Mucosa of stomach (tissue), 1 donor: Measurements from ENCODE around the gene SHH.

Source experiments
- H3K27me3 ChIP-seq: one replicate; pipeline ENCODE4 v1.7.0; 2013; ENCODE audit warnings: mild to moderate bottlenecking, low read length; ENCODE audit not compliant: control insufficient read depth, insufficient read depth
- H3K36me3 ChIP-seq: one replicate; pipeline ENCODE4 v1.7.0; 2013; ENCODE audit warnings: low read length; ENCODE audit not compliant: control insufficient read depth, insufficient read depth
- H3K4me1 ChIP-seq: one replicate; pipeline ENCODE4 v1.7.0; 2013; ENCODE audit warnings: mild to moderate bottlenecking, low read length; ENCODE audit not compliant: control insufficient read depth, insufficient read depth
- H3K4me3 ChIP-seq: one replicate; pipeline ENCODE4 v1.7.0; 2013; ENCODE audit warnings: low read length
- H3K9ac ChIP-seq: one replicate; pipeline ENCODE4 v1.7.0; 2013; ENCODE audit warnings: mild to moderate bottlenecking, low read length, moderate library complexity
- H3K9me3 ChIP-seq: one replicate; pipeline ENCODE4 v1.7.0; 2013; ENCODE audit warnings: mild to moderate bottlenecking, low read length, moderate library complexity; ENCODE audit not compliant: control insufficient read depth
- donor health status: Pancreatic carcinoma.

SHH gene

GRCh38 chr7:155807065-155807671, 5.1 kb downstream of the SHH start:
- Histone ChIP-seq H3K4me1 (peaks cover 41% of the 10 kb centered on the region), H3K4me3 (no peak overlapping the region), H3K9ac (no peak overlapping the region), H3K27me3 (peaks cover 32% of the 10 kb centered on the region), H3K9me3 (no peaks in the 10 kb centered on the region), H3K36me3 (no peaks in the 10 kb centered on the region)

DNA sequence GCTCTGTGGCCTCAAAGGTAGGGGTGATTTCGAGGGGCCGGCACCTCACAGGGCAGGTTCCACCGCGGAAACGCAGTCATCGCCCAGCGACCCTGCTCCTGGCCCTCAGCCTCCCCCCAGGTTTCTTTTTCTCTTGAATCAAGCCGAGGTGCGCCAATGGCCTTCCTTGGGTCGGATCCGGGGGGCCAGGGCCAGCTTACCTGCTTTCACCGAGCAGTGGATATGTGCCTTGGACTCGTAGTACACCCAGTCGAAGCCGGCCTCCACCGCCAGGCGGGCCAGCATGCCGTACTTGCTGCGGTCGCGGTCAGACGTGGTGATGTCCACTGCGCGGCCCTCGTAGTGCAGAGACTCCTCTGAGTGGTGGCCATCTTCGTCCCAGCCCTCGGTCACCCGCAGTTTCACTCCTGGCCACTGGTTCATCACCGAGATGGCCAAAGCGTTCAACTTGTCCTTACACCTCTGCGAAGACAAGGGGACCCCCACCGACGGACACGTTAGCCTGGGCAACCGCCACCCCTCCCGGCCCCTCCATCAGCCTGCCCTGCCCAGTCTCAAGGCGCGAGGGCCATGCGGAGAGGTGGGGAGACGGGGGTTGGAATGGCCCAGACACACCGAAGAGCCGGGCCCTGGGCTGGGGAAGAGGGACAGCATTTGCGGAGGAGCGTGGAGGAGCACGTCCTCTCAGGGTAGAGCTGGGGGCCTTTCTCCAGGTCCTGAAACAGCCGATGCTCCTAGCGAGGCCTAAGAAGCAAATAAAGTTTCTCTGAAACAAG, 6.0 kb downstream of the SHH start:
- Histone ChIP-seq H3K4me1 (peaks cover 41% of the 10 kb centered on the region), H3K9me3 (no peaks in the 10 kb centered on the region), H3K36me3 (no peaks in the 10 kb centered on the region), H3K27me3 (peaks cover 31% of the 10 kb centered on the region), H3K4me3 (no peak overlapping the region), H3K9ac (no peak overlapping the region)

DNA sequence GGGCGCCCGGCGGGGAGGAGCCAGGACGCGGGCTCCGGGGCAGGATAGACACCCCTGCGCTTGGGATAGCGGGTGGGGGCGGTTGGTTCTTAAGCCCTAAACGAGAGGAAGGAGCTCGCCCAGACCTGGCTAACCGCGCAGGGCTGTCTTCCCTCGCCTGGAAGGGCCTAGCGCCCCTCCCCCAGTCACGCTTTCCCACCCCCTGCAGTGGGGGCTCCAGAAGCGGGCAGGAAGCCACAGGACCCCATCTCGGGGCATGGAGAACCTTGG, 6.5 kb downstream of the SHH start:
- no peak overlapping the region for H3K4me3 ChIP-seq
- no peaks in the 10 kb centered on the region for H3K9me3 ChIP-seq
- H3K36me3 ChIP-seq = no peaks in the 10 kb centered on the region
- peaks cover 29% of the 10 kb centered on the region for H3K27me3 ChIP-seq
- H3K4me1 ChIP-seq = peaks cover 41% of the 10 kb centered on the region
- H3K9ac ChIP-seq = no peak overlapping the region

DNA sequence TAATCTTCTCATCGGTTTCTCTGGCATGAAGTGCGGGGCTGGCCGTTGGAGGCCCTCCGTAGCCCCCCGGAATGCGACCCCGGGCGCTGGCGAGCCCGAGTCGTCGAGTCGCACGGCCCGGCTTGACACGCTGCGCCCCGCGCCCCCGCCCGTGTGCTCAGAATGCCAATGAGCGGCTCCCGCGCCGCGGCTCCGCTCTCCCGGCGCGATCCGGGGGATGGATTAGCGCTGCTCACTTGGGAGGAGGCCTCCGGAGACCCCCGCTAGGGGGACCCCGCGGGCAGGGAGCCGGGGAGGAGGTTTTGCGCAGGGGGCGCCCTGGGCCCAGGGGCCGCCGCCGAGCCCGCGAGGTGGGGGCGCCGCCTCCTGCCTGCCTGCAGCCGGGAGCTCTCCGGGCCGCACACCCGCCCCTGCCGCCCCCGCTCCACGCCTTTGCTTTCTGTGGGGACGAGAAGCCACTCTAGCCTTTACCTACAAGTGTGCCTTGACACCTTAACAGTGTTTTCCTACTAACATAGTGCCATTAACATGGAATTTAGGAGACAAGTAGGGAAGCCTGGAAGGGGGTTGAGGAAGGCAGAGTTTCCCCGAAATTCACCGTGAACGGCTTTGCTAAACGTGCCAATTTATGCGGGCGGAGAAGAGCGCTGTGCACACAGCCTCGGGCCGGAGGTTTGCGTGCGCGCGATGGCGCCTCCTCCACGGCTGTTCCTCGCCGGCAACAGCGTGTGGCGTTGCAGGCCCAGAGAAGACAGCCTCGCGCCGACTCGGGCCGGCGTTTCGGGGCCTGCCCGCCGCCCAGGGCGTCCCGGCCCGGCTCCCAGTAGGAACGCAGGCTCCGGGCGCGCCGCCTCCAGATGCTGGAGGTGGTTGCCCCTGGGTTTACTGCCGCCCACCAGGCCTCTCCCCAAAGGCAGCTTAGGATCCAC, 7.1 kb downstream of the SHH start:
- Histone ChIP-seq H3K36me3 (no peaks in the 10 kb centered on the region), H3K9ac (no peak overlapping the region), H3K9me3 (no peaks in the 10 kb centered on the region), H3K27me3 (peaks cover 29% of the 10 kb centered on the region), H3K4me3 (no peak overlapping the region), H3K4me1 (peaks cover 41% of the 10 kb centered on the region)

- Histone ChIP-seq H3K4me3 (no peak overlapping the region), H3K4me1 (peaks cover 43% of the 10 kb centered on the region), H3K27me3 (peaks cover 27% of the 10 kb centered on the region), H3K9me3 (no peaks in the 10 kb centered on the region), H3K36me3 (no peaks in the 10 kb centered on the region), H3K9ac (no peak overlapping the region)
These were observed 7.8 kb downstream of the SHH start for GRCh38 chr7:155804431-155804831.

GRCh38 chr7:155803418-155804376, 8.6 kb downstream of the SHH start:
- H3K4me1 ChIP-seq = peaks cover 46% of the 10 kb centered on the region
- no peaks in the 10 kb centered on the region for H3K9me3 ChIP-seq
- no peaks in the 10 kb centered on the region for H3K36me3 ChIP-seq
- H3K9ac ChIP-seq = no peak overlapping the region
- H3K4me3 ChIP-seq = no peak overlapping the region
- peaks cover 27% of the 10 kb centered on the region for H3K27me3 ChIP-seq

- Histone ChIP-seq H3K9me3 (no peaks in the 10 kb centered on the region), H3K4me1 (peaks cover 42% of the 10 kb centered on the region), H3K4me3 (no peak overlapping the region), H3K9ac (no peak overlapping the region), H3K27me3 (peaks cover 27% of the 10 kb centered on the region), H3K36me3 (no peaks in the 10 kb centered on the region)
These were observed 9.3 kb downstream of the SHH start for GRCh38 chr7:155802906-155803417.

DNA sequence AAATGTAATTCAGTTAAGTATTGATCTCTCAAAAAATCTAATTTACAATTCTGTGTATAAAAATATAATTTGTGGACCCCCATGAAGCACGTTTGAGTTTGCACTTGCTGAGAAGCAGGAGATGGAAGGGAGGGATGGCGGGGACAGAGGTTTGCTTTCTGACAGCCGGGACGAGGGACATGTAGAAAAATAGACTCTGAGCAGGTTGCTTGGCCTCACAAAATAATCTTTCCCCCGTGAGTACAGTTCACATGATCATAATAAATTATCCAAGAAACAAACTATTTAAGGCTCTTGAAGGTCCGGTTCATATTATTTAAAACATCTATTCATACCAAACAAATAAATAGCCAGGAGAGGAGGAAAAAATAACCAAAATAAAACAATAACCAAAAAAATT, 10.0 kb downstream of the SHH start:
- peaks cover 27% of the 10 kb centered on the region for H3K27me3 ChIP-seq
- H3K36me3 ChIP-seq = no peaks in the 10 kb centered on the region
- H3K4me3 ChIP-seq = no peak overlapping the region

DNA sequence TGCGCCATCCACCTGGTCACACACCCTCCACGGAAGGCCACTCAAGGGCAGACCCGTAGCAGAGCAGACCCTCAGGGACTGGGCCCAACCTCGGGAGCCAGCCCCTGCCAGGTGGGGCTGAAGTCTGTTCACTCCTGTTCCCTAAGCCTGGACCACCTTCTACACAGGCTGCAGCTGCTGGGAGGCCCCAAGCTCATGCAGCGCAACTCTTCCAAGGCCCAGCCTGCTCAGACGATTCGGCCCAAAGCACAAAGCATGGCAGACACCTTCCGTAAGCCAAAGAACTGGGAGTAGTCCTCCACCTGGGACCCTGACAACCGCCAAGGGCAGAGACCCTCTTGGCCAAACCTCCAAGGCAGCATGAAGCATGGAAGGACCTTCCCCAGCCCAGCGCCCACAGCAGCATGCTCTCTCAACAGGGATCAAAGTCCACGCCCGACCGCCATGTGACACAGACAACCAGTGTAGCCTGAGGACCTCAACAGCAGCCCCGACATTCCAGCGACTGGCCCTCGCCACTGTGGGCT, 11.5 kb downstream of the SHH start:
- H3K36me3 ChIP-seq = no peaks in the 10 kb centered on the region
- H3K4me3 ChIP-seq = no peak overlapping the region
- H3K9ac ChIP-seq = no peak overlapping the region
- peaks cover 29% of the 10 kb centered on the region for H3K4me1 ChIP-seq
- H3K27me3 ChIP-seq = peaks cover 24% of the 10 kb centered on the region
- no peaks in the 10 kb centered on the region for H3K9me3 ChIP-seq

More for the DNA sequence above, 10.0 kb downstream of the SHH start:
- Histone ChIP-seq H3K9ac (no peak overlapping the region), H3K4me1 (peaks cover 36% of the 10 kb centered on the region), H3K9me3 (no peaks in the 10 kb centered on the region)

DNA sequence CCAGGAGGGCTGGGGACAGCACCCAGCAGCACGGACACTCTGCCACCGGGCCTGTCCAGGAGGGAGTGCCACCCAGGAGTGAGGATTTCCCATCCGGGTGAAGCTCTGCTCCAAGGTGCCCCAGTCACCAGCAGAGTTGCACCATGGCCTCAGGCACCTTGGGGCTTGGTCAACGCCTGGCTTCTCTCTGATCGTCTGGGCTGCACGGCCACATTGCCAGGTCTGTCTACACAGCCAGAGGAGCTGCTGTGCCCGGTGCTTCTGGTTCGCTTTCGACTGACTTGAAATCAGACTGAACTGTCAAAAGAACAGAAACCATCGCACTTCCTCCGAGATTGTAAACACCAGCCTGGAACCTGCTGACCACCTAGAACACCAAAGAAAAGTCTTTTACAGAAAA, 12.0 kb downstream of the SHH start:
- H3K4me1 ChIP-seq = peaks cover 24% of the 10 kb centered on the region
- H3K4me3 ChIP-seq = no peak overlapping the region
- peaks cover 26% of the 10 kb centered on the region for H3K27me3 ChIP-seq
- no peak overlapping the region for H3K9ac ChIP-seq
- no peaks in the 10 kb centered on the region for H3K36me3 ChIP-seq
- no peaks in the 10 kb centered on the region for H3K9me3 ChIP-seq

- H3K9me3 ChIP-seq = no peaks in the 10 kb centered on the region
- H3K4me1 ChIP-seq = peaks cover 17% of the 10 kb centered on the region
- no peak overlapping the region for H3K9ac ChIP-seq
- no peak overlapping the region for H3K4me3 ChIP-seq
- peaks cover 23% of the 10 kb centered on the region for H3K27me3 ChIP-seq
- H3K36me3 ChIP-seq = no peaks in the 10 kb centered on the region
These were observed 12.7 kb downstream of the SHH start for GRCh38 chr7:155799514-155799913.
